Right lobe of liver (tissue), 4 donors: ENCODE measurements around the gene DNMT3L.

ENCODE experiments used
- CTCF ChIP-seq, 4 donors: fragments of 200-600 bp in 3 of 4; fragments of 450-650 bp in 1 of 4; IDR thresholded peaks; one replicate each; pipeline versions ENCODE4 v1.5.1 to v1.8.0; 2016 to 2022; ENCODE audit warnings: antibody characterized with exemption in 4 of 4, mild to moderate bottlenecking in 2 of 4
- POLR2A ChIP-seq: fragments of 450-650 bp; IDR thresholded peaks from one replicate; pipeline ENCODE4 v1.6.1; 2017; ENCODE audit warnings: antibody characterized with exemption, mild to moderate bottlenecking
- donor health status: DM: no; HTN: no; CAD: no.
- donor health status: DM: no; HTN: no; CAD: no.
- donor health status: DM: no; HTN: yes; CAD: no.

GRCh38 chr21:44299085-44299457 is 37.4 kb upstream of the DNMT3L start:
- TF ChIP-seq CTCF (IDR thresholded peaks at IDR 0.05) = no peak
- no peak for TF ChIP-seq POLR2A
